ENCODE measurements around the gene WWC1.

WWC1 gene

GRCh38 chr5:168317521-168318147 lies 26.2 kb downstream of the WWC1 start:
- DNase-seq, result peak; percentile 97
- no peak for TF ChIP-seq CTCF (IDR thresholded peaks at IDR 0.05; ENCODE audit: low read depth, low read length, missing control alignments)
- Histone ChIP-seq H3K27ac (peak overlapping the region; percentile 43), H3K27me3 (replicated peaks) (no peaks in the 10 kb centered on the region), H3K4me3 (ENCODE audit: low read depth, low read length) (no peak overlapping the region), H3K36me3 (replicated peaks) (no peaks in the 10 kb centered on the region)
- in situ Hi-C loops (cut with HindIII; ENCODE audit: low pct_ligation_motif_present, low sequenced_read_pairs), result no loop called here

GRCh38 chr5:168318240-168318639 lies 26.8 kb downstream of the WWC1 start:
- Histone ChIP-seq H3K27ac (peak overlapping the region; percentile 22), H3K4me3 (ENCODE audit: low read depth, low read length) (no peak overlapping the region), H3K36me3 (replicated peaks) (no peaks in the 10 kb centered on the region), H3K27me3 (replicated peaks) (no peaks in the 10 kb centered on the region)
- no peak for TF ChIP-seq CTCF (IDR thresholded peaks at IDR 0.05; ENCODE audit: low read depth, low read length, missing control alignments)
- in situ Hi-C loops (cut with HindIII; ENCODE audit: low pct_ligation_motif_present, low sequenced_read_pairs), result no loop called here
- no peak for DNase-seq

- TF ChIP-seq CTCF (IDR thresholded peaks at IDR 0.05; ENCODE audit: low read depth, low read length, missing control alignments), result no peak
- DNase-seq, result no peak
- Histone ChIP-seq H3K27ac (no peak overlapping the region), H3K4me3 (ENCODE audit: low read depth, low read length) (no peak overlapping the region), H3K36me3 (replicated peaks) (no peaks in the 10 kb centered on the region), H3K27me3 (replicated peaks) (no peaks in the 10 kb centered on the region)
- in situ Hi-C loops (cut with HindIII; ENCODE audit: low pct_ligation_motif_present, low sequenced_read_pairs), result no loop called here
Observed at GRCh38 chr5:168319774-168320173, 28.3 kb downstream of the WWC1 start.

GRCh38 chr5:168320805-168321204 lies 29.4 kb downstream of the WWC1 start:
- Histone ChIP-seq H3K36me3 (replicated peaks) (no peaks in the 10 kb centered on the region), H3K27ac (no peak overlapping the region), H3K4me3 (ENCODE audit: low read depth, low read length) (no peak overlapping the region), H3K27me3 (replicated peaks) (no peaks in the 10 kb centered on the region)
- TF ChIP-seq CTCF (IDR thresholded peaks at IDR 0.05; ENCODE audit: low read depth, low read length, missing control alignments), result no peak
- DNase-seq, result no peak
- in situ Hi-C loops (cut with HindIII; ENCODE audit: low pct_ligation_motif_present, low sequenced_read_pairs), result no loop called here

- H3K4me3 ChIP-seq (ENCODE audit: low read depth, low read length), result no peak overlapping the region
- no peaks in the 10 kb centered on the region for H3K36me3 ChIP-seq (replicated peaks)
- in situ Hi-C loops (cut with HindIII; ENCODE audit: low pct_ligation_motif_present, low sequenced_read_pairs), result no loop called here
- H3K27ac ChIP-seq, result no peak overlapping the region
- no peaks in the 10 kb centered on the region for H3K27me3 ChIP-seq (replicated peaks)
- TF ChIP-seq CTCF (IDR thresholded peaks at IDR 0.05; ENCODE audit: low read depth, low read length, missing control alignments), result no peak
- DNase-seq, result no peak
Observed at GRCh38 chr5:168324859-168325630, 33.6 kb downstream of the WWC1 start.

All from brain microvascular endothelial cell (primary cell).